Subcutaneous abdominal adipose tissue (tissue), 5 donors: ENCODE results near the gene PDZD2.
"Not testable (repeated sequence)": the region's sequence is repeated elsewhere in the genome, so short reads cannot be mapped to it uniquely, and the experiment has no call there.

Experiments used
- H3K27ac ChIP-seq: one replicate; pipeline ENCODE4 v1.7.0; 2013; ENCODE audit warnings: low read depth, mild to moderate bottlenecking, inconsistent platforms, low read length, moderate library complexity
- H3K27me3 ChIP-seq, 5 donors: one replicate each; pipeline ENCODE4 v1.7.0; 2013; ENCODE audit warnings: low read length in 5 of 5, inconsistent platforms in 1 of 5; ENCODE audit not compliant: control insufficient read depth in 5 of 5, insufficient read depth in 4 of 5
- H3K36me3 ChIP-seq, 5 donors: one replicate each; pipeline ENCODE4 v1.7.0; 2013; ENCODE audit warnings: low read length in 5 of 5; ENCODE audit not compliant: control insufficient read depth in 5 of 5, insufficient read depth in 5 of 5
- H3K4me1 ChIP-seq, 5 donors: one replicate each; pipeline ENCODE4 v1.7.0; 2013; ENCODE audit warnings: low read length in 5 of 5, mild to moderate bottlenecking in 3 of 5, moderate library complexity in 1 of 5; ENCODE audit not compliant: control insufficient read depth in 5 of 5, insufficient read depth in 5 of 5
- H3K4me3 ChIP-seq, 5 donors: one replicate each; pipeline ENCODE4 v1.7.0; 2013; ENCODE audit warnings: low read length in 5 of 5, low read depth in 1 of 5
- H3K9ac ChIP-seq, 5 donors: one replicate each; pipeline ENCODE4 v1.7.0; 2013; ENCODE audit warnings: low read length in 5 of 5, mild to moderate bottlenecking in 4 of 5, moderate library complexity in 3 of 5
- H3K9me3 ChIP-seq, 5 donors: one replicate each; pipeline ENCODE4 v1.7.0; 2013; ENCODE audit warnings: low read length in 5 of 5; ENCODE audit not compliant: control insufficient read depth in 5 of 5
- donor health status: healthy.
- donor health status: healthy.
- donor health status: healthy.
- donor health status: healthy.
- donor health status: healthy.

Gene PDZD2

DNA sequence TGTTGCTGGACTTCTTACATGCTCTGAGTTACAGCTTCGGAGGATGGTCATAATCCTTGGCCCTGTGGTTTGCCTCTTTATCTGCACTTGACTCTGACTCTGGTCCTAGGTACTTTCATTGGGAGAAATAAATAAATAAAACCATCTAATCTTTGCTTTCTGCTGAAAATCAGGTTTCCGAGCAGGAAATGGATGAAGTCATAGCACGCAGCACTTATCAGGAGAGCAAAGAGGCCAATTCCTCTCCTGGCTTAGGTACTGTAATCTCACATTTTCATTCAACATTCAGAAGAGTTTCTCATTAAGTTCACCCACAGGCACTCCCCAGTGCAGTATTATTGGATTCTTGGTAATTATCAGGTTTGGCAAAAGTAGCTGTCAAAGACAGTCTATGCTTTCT, 430.5 kb downstream of the PDZD2 start:
- Histone ChIP-seq H3K27ac (no peak overlapping the region), H3K27me3 (no peaks in the 10 kb centered on the region), H3K9ac (no peak overlapping the region), H3K9me3 (no peaks in the 10 kb centered on the region), H3K4me1 (peaks cover 0 to 17% (median 0%) of the 10 kb centered on the region in 5 donors), H3K4me3 (no peak overlapping the region), H3K36me3 (peaks cover 19 to 61% (median 54%) of the 10 kb centered on the region in 5 donors)

DNA sequence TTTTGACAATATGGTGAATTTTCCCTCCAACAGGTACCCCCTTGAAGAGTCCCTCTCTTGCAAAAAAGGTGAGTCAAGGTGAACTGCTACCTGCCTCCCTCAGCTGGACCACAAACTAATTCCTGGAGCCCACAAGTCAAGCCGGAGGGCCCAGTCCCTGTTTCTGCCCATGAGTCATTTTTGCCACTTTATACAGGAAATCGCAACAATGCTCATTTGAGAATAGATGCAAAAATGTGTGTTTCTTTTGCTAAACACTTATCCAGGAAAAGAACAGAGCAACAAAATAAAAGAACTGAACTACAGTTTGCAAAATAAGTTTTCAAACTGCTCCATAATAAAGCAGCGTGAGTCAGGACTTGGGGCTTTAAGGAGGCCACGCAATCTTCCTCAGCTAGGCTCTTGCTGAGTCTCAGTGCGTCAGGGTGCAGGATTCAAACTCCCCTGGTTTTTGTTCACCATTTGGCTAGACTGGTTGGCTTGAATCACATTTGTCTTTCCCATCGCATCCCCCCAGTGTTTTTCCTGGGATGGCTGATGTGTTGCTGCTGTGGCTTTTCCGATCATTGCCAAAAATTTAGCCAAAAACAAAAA, 432.5 kb downstream of the PDZD2 start:
- H3K4me1 ChIP-seq: peaks cover 0 to 17% (median 0%) of the 10 kb centered on the region in 5 donors
- peaks cover 23 to 69% (median 56%) of the 10 kb centered on the region in 5 donors for H3K36me3 ChIP-seq
- H3K4me3 ChIP-seq: no peak overlapping the region
- H3K9ac ChIP-seq: no peak overlapping the region
- no peaks in the 10 kb centered on the region for H3K9me3 ChIP-seq
- H3K27ac ChIP-seq: no peak overlapping the region
- no peaks in the 10 kb centered on the region for H3K27me3 ChIP-seq

DNA sequence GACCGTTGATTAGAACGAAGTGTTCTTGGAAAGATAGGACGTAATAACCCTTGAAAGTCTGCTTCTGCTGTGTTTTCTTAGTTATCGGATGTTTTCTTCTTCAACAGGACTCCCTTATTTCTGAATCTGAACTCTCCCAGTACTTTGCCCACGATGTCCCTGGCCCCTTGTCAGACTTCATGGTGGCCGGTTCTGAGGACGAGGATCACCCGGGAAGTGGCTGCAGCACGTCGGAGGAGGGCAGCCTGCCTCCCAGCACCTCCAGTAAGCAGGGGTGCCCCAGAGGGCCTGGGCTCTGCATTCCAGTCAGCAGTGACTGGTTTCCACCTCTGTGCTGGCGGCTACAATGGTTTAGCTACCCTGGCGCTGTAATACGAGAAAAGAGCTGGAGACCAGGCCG, 433.1 kb downstream of the PDZD2 start:
- Histone ChIP-seq H3K27me3 (no peaks in the 10 kb centered on the region), H3K9ac (no peak overlapping the region), H3K9me3 (no peaks in the 10 kb centered on the region), H3K4me1 (peaks cover 0 to 19% (median 5%) of the 10 kb centered on the region in 5 donors), H3K27ac (no peak overlapping the region), H3K4me3 (no peak overlapping the region), H3K36me3 (peaks cover 23 to 66% (median 56%) of the 10 kb centered on the region in 5 donors)

GRCh38 chr5:32074401-32074800, 435.5 kb downstream of the PDZD2 start:
- no peaks in the 10 kb centered on the region for H3K27me3 ChIP-seq
- no peaks in the 10 kb centered on the region for H3K9me3 ChIP-seq
- peaks cover 14 to 69% (median 49%) of the 10 kb centered on the region in 5 donors for H3K36me3 ChIP-seq
- H3K4me1 ChIP-seq: peaks cover 0 to 17% (median 9%) of the 10 kb centered on the region in 5 donors
- H3K9ac ChIP-seq: no peak overlapping the region
- no peak overlapping the region for H3K4me3 ChIP-seq
- no peak overlapping the region for H3K27ac ChIP-seq

GRCh38 chr5:32076699-32077695, 438.1 kb downstream of the PDZD2 start:
- Histone ChIP-seq H3K9me3 (no peaks in the 10 kb centered on the region), H3K27me3 (no peaks in the 10 kb centered on the region), H3K27ac (peak overlapping the region; percentile 72), H3K4me1 (peaks cover 0 to 9% (median 7%) of the 10 kb centered on the region in 5 donors), H3K9ac (peak overlapping the region in 1 of 5 donors; percentile 12), H3K4me3 (no peak overlapping the region), H3K36me3 (peaks cover 4 to 55% (median 38%) of the 10 kb centered on the region in 5 donors)

GRCh38 chr5:32078855-32079254, 439.9 kb downstream of the PDZD2 start:
- H3K9me3 ChIP-seq: not testable (repeated sequence)
- H3K4me1 ChIP-seq: peaks cover 0 to 10% (median 9%) of the 10 kb centered on the region in 5 donors

DNA sequence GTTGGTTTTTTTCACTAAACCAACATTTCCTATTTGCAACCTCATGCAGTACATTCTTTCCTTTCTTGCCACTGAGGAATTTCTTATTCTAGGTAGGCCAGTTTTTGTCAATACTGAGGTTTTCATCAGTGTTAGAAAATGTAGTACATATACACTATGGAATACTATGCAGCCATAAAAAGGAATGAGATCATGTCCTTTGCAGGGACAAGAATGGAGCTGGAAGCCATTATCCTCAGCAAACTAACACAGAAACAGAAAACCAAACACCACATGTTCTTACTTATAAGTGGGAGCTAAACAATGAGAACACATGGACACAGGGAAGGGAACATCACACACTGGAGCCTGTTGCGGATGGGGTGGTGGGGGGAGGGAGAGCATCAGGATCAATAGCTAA, 441.6 kb downstream of the PDZD2 start:
- H3K27ac ChIP-seq, H3K9me3 ChIP-seq, H3K4me3 ChIP-seq, H3K9ac ChIP-seq, H3K27me3 ChIP-seq: not testable (repeated sequence)
- peaks cover under 1 to 29% (median 18%) of the 10 kb centered on the region in 5 donors for H3K36me3 ChIP-seq
- peaks cover 2 to 16% (median 15%) of the 10 kb centered on the region in 5 donors for H3K4me1 ChIP-seq

More at GRCh38 chr5:32078855-32079254, 439.9 kb downstream of the PDZD2 start:
- H3K36me3 ChIP-seq: peaks cover 4 to 42% (median 30%) of the 10 kb centered on the region in 5 donors
- H3K27me3 ChIP-seq, H3K27ac ChIP-seq, H3K9ac ChIP-seq, H3K4me3 ChIP-seq: not testable (repeated sequence)

GRCh38 chr5:32082701-32083100, 443.8 kb downstream of the PDZD2 start:
- Histone ChIP-seq H3K9ac (peak overlapping the region in 1 of 5 donors; percentile 19), H3K27me3 (no peaks in the 10 kb centered on the region), H3K9me3 (no peaks in the 10 kb centered on the region), H3K27ac (peak overlapping the region; percentile 23), H3K4me1 (peaks cover 2 to 7% (median 6%) of the 10 kb centered on the region in 5 donors), H3K4me3 (no peak overlapping the region), H3K36me3 (peaks cover 0 to 39% (median 30%) of the 10 kb centered on the region in 5 donors)

- peak overlapping the region; percentile 21 for H3K27ac ChIP-seq
These were observed 445.1 kb downstream of the PDZD2 start for GRCh38 chr5:32083981-32084430.

More at GRCh38 chr5:32083981-32084430, 445.1 kb downstream of the PDZD2 start:
- Histone ChIP-seq H3K27me3 (no peaks in the 10 kb centered on the region), H3K9me3 (no peaks in the 10 kb centered on the region), H3K9ac (no peak overlapping the region), H3K4me1 (peaks cover 2 to 7% (median 6%) of the 10 kb centered on the region in 5 donors), H3K4me3 (no peak overlapping the region), H3K36me3 (peaks cover 0 to 46% (median 34%) of the 10 kb centered on the region in 5 donors)
